Heart right ventricle (tissue), 16 donors: ENCODE data around the gene LRRC8C. TPM values are rescaled to one million over a fixed set of nuclear protein-coding genes. Genes with fewer than 3 reads are reported as not detected.

Experiments used
- ATAC-seq, 8 donors: fragments of 200-7000 bp; cut with Tn5 transposase; one replicate each; pipeline ENCODE4 v1.9.1; 2020; ENCODE audit warnings: mild to moderate bottlenecking in 8 of 8, moderate library complexity in 8 of 8, moderate number of reproducible peaks in 1 of 8
- DNase-seq, 2 donors: peaks; one replicate each; pipeline ENCODE4 v3.0.0-alpha.2; 2020
- H3K27ac ChIP-seq, 10 donors: fragments of 200-600 bp; sonication (generic) in 2 of 10; one replicate each; pipeline versions ENCODE4 v1.5.0 to v1.8.0; 2020 to 2022; ENCODE audit warnings: mild to moderate bottlenecking in 3 of 10
- H3K27me3 ChIP-seq, 7 donors: fragments of 200-600 bp; one replicate each; pipeline ENCODE4 v1.8.0; 2021 to 2022; ENCODE audit warnings: mild to moderate bottlenecking in 2 of 7
- H3K36me3 ChIP-seq, 9 donors: fragments of 200-600 bp; sonication (generic) in 1 of 9; one replicate each; pipeline versions ENCODE4 v1.5.0 to v1.8.0; 2020 to 2022; ENCODE audit warnings: mild to moderate bottlenecking in 2 of 9
- H3K4me1 ChIP-seq, 9 donors: fragments of 200-600 bp; sonication (generic) in 1 of 9; one replicate each; pipeline versions ENCODE4 v1.5.0 to v1.8.0; 2020 to 2022; ENCODE audit warnings: mild to moderate bottlenecking in 4 of 9
- H3K4me3 ChIP-seq, 10 donors: fragments of 200-600 bp; sonication (generic) in 2 of 10; one replicate each; pipeline versions ENCODE4 v1.5.0 to v1.8.0; 2020 to 2022; ENCODE audit warnings: mild to moderate bottlenecking in 7 of 10, moderate library complexity in 2 of 10
- H3K9me3 ChIP-seq, 11 donors: fragments of 200-600 bp in 10 of 11; sonication (generic) in 2 of 11; one replicate each; pipeline versions ENCODE4 v1.5.0 to v1.8.0; 2013 to 2022; ENCODE audit warnings: mild to moderate bottlenecking in 2 of 11, control low read depth in 1 of 11, moderate library complexity in 1 of 11
- CTCF ChIP-seq, 9 donors: fragments of 200-600 bp; sonication (generic) in 2 of 9; IDR thresholded peaks; one replicate each; pipeline versions ENCODE4 v1.5.0 to v1.8.0; 2021 to 2022; ENCODE audit warnings: antibody characterized with exemption in 9 of 9, mild to moderate bottlenecking in 5 of 9, moderate library complexity in 1 of 9
- WGBS, 2 donors: extraction: QIAGEN DNeasy Blood & Tissue Kit; methylation state at CpG; one replicate each; pipeline ENCODE4 v1.1.7; 2013; ENCODE audit warnings: inconsistent platforms in 1 of 2; 5-methylcytosine and 5-hydroxymethylcytosine counted together
- intact Hi-C, 10 donors: fragments of 100-400 bp; cut with DNase I; formaldehyde crosslinking; loops; one replicate each; pipeline versions ENCODE4 v1.11.1 to v1.14.2; 2022
- polyA plus RNA-seq, 2 donors: library from polyadenylated mRNA; stranded (reverse); fragments of 200-250 nt; gene quantifications; one replicate each; pipeline ENCODE4 v1.2.3, GENCODE V29; 2013
- total RNA-seq, 10 donors: library from RNA; stranded (reverse); fragmentation: NEBNext Ultra II Directional in 3 of 10; extraction: Animal tissue kit (Norgen Biotek cat#: 25700) in 3 of 10; gene quantifications; one replicate each; pipeline versions ENCODE4 v1.2.1 to v1.2.4, GENCODE V29; 2021 to 2023
- donor health status: Arrhythmogenic right ventricular cardiomyopathy.
- donor health status: ischemic (EF 13 %, LVEDD 7.1; RV severe dilation, severe dysfunction).
- donor health status: healthy with polysubstance abuse.
- donor health status: DM: no; HTN: yes; CAD: no.
- donor health status: DM: no; HTN: no; CAD: no.
- donor health status: ischemic (EF 25% LVEDD 6.9; RV normal size, moderate dysfunction).
- donor health status: ischemic (EF 25% LVEDD 5.7; RV mildly dilated, moderate dysfunction).
- donor health status: healthy.
- donor health status: DM: yes; HTN: yes; CAD: no.
- donor health status: Ischemic cardiomyopathy.
- donor health status: ischemic (EF 35%, LVEDD 5.7; RV mildly dilated, moderate dysfunction).
- donor health status: nonischemic (EF 11% LVEDD 7.7; RV severe dilation, severe dysfunction).
- donor health status: DM: yes; HTN: yes; CAD: no.
- donor health status: PGD.
- donor health status: ischemic (EF 29% LVEDD 5.4; RV normal size, mild dysfunction).
- donor health status: nonischemic (EF 23%, LVEDD 6.1; RV moderate dilation, normal function).

The LRRC8C gene
- total and polyA plus RNA-seq, 12 donors = 3.7 to 12.3 (median 8.2) TPM

GRCh38 chr1:89616844-89617627 lies 15.9 kb upstream of the LRRC8C start:
- ATAC-seq = peak in 7 of 8 donors; percentile 38 to 85 (median 65)
- Histone ChIP-seq H3K4me1 (peaks cover 9 to 40% (median 31%) of the 10 kb centered on the region in 9 donors), H3K9me3 (peaks cover 0 to 6% (median 0%) of the 10 kb centered on the region in 11 donors), H3K4me3 (no peak overlapping the region), H3K27ac (peak overlapping the region in 9 of 10 donors; percentile 18 to 82 (median 62)), H3K36me3 (no peaks in the 10 kb centered on the region), H3K27me3 (no peaks in the 10 kb centered on the region)
- 69 to 73% methylated on average over 2 of the region's 2 CpGs for WGBS, 2 donors
- no peak for TF ChIP-seq CTCF (IDR thresholded peaks at IDR 0.05)
- DNase-seq = no peak
- intact Hi-C loops = no loop called here

GRCh38 chr1:89620664-89621063 lies 12.3 kb upstream of the LRRC8C start:
- H3K27ac ChIP-seq = no peak overlapping the region
- H3K27me3 ChIP-seq = no peaks in the 10 kb centered on the region
- H3K4me3 ChIP-seq = no peak overlapping the region
- peaks cover 9 to 32% (median 20%) of the 10 kb centered on the region in 9 donors for H3K4me1 ChIP-seq
- no peak for TF ChIP-seq CTCF (IDR thresholded peaks at IDR 0.05)
- intact Hi-C loops = loop anchor here in 2 of 10 donors (10.0 kb wide), 2 partner anchors 84 to 374 kb away; partner anchors contain the start of gene ZNF326 (in 1 of the 2)
- no peak for ATAC-seq
- WGBS, 2 donors = 91 to 97% methylated on average over 3 of the region's 3 CpGs
- peaks cover 0 to 6% (median 0%) of the 10 kb centered on the region in 11 donors for H3K9me3 ChIP-seq
- peaks cover 0 to 9% (median 0%) of the 10 kb centered on the region in 9 donors for H3K36me3 ChIP-seq
- DNase-seq = no peak

GRCh38 chr1:89622895-89623294 lies 10.0 kb upstream of the LRRC8C start:
- Histone ChIP-seq H3K27ac (no peak overlapping the region), H3K4me1 (peaks cover 0 to 18% (median 3%) of the 10 kb centered on the region in 9 donors), H3K36me3 (peaks cover 0 to 16% (median 0%) of the 10 kb centered on the region in 9 donors), H3K9me3 (peaks cover 0 to 3% (median 0%) of the 10 kb centered on the region in 11 donors), H3K4me3 (no peak overlapping the region), H3K27me3 (no peaks in the 10 kb centered on the region)
- intact Hi-C loops = loop anchor here in 2 of 10 donors (10.0 kb wide), 2 partner anchors 82 to 372 kb away; partner anchors contain the start of gene ZNF326 (in 1 of the 2)
- ATAC-seq (peak in 1 of 8 donors; percentile 47), DNase-seq (no peak)
- TF ChIP-seq CTCF (IDR thresholded peaks at IDR 0.05) = peak in 3 of 9 donors; percentile 17 to 31 (median 29)
- WGBS, 2 donors = 50 to 65% methylated on average over 3 of the region's 3 CpGs

GRCh38 chr1:89624314-89624713 lies 8.6 kb upstream of the LRRC8C start:
- peaks cover 0 to 18% (median 0%) of the 10 kb centered on the region in 9 donors for H3K36me3 ChIP-seq
- peaks cover 0 to 22% (median 4%) of the 10 kb centered on the region in 9 donors for H3K4me1 ChIP-seq
- no peaks in the 10 kb centered on the region for H3K9me3 ChIP-seq
- no peaks in the 10 kb centered on the region for H3K27me3 ChIP-seq
- peak in 1 of 8 donors; percentile 32 for ATAC-seq
- H3K4me3 ChIP-seq = no peak overlapping the region
- WGBS, 2 donors = 82 to 89% methylated on average over 1 of the region's 1 CpG
- intact Hi-C loops = loop anchor here in 2 of 10 donors (10.0 kb wide), 2 partner anchors 80 to 370 kb away; partner anchors contain the start of gene ZNF326 (in 1 of the 2)
- no peak for DNase-seq
- peak overlapping the region in 2 of 10 donors; percentile 48 to 49 for H3K27ac ChIP-seq
- TF ChIP-seq CTCF (IDR thresholded peaks at IDR 0.05) = no peak
